SK-N-SH treated with all-trans-retinoic acid at 6 μM for 48 hours (cell line): ENCODE measurements around the gene TNK2.

Experiments
- CSRNP3 ChIP-seq: fragments of 250-450 bp; sonication (Bioruptor Pico); IDR thresholded peaks from 2 replicates; pipeline ENCODE4 v1.5.1; 2021; ENCODE audit warnings: mild to moderate bottlenecking, moderate library complexity
- GLIS3 ChIP-seq: fragments of 250-450 bp; sonication (Bioruptor Pico); IDR thresholded peaks from 2 replicates; pipeline ENCODE4 v1.5.0; 2020; ENCODE audit warnings: mild to moderate bottlenecking, moderate library complexity
- ISL1 ChIP-seq: fragments of 250-450 bp; sonication (Bioruptor Pico); IDR thresholded peaks from 2 replicates; pipeline ENCODE4 v2.1.2; 2022; ENCODE audit warnings: mild to moderate bottlenecking, moderate library complexity
- OSR1 ChIP-seq: fragments of 250-450 bp; sonication (Bioruptor Pico); IDR thresholded peaks from 2 replicates; pipeline ENCODE4 v1.8.0; 2022; ENCODE audit warnings: moderate library complexity, mild to moderate bottlenecking, inconsistent platforms
- PATZ1 ChIP-seq: fragments of 250-450 bp; sonication (Bioruptor Pico); IDR thresholded peaks from 2 replicates; pipeline ENCODE4 v1.8.0; 2020; ENCODE audit warnings: mild to moderate bottlenecking, moderate library complexity, borderline replicate concordance
- RARB ChIP-seq: fragments of 250-450 bp; sonication (Bioruptor Pico); IDR thresholded peaks from 2 replicates; pipeline ENCODE4 v1.8.0; 2021; ENCODE audit warnings: mild to moderate bottlenecking, moderate library complexity
- ZFP3 ChIP-seq: fragments of 250-450 bp; sonication (Bioruptor Pico); IDR thresholded peaks from 2 replicates; pipeline ENCODE4 v1.5.0; 2020; ENCODE audit warnings: mild to moderate bottlenecking, moderate library complexity
- ZFP30 ChIP-seq: fragments of 450-650 bp; formaldehyde crosslinking; IDR thresholded peaks from 2 replicates; pipeline ENCODE4 v1.5.0; 2022; ENCODE audit warnings: mild to moderate bottlenecking, moderate library complexity

DNA sequence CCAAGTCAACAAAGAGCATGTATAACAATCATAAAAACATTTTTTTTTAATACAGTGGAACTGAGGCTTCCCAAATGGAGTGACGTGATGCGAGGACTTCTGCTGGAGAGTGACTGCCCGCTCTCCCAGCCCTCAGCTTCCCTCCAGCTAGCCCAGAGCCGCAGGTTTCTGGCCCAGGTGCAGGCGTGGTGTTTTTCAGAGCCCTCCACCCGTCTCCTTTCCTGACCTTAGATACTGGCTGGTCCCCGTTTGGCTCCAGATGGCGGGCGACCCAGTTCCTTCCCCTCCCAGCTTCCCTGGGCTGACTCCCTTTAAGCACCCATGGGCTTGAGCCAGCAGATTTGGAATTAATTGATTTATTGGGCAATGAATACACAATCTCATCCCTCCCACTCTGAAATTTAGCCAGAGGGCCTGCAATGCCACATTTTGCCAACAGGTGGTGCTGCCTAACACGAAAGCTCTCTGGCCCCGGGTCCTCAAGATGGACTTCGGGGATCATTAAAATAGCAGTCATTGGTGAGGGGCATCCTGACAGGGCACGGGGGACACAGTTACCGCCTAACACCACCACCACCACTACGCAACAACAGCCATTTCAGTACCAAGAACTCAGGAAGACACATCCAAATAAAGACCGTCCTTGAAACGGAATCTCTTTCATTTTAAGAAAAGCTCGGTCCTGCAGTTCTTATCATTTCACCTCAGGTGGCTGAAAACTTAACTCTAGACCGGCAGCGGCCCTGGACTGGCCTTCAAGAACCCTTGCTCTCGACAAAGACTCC lies 49.1 kb downstream of the TNK2 start:
- TF ChIP-seq PATZ1 (CRISPR knock-in tag) (no peak), ZFP30 (CRISPR knock-in tag) (no peak), CSRNP3 (CRISPR knock-in tag) (no peak), GLIS3 (CRISPR knock-in tag) (no peak), ISL1 (CRISPR knock-in tag) (no peak), OSR1 (no peak), ZFP3 (CRISPR knock-in tag) (no peak), RARB (CRISPR knock-in tag) (no peak)
